Endothelial cell of umbilical vein (primary cell): Measurements from ENCODE around the gene AKAP12.

ENCODE experiments used
- CTCF ChIP-seq, 2 donors: IDR thresholded peaks; 1 replicate in 1 of 2; 2 replicates in 1 of 2; pipeline ENCODE4 v1.5.1; 2011; ENCODE audit warnings: low read length in 2 of 2, mild to moderate bottlenecking in 2 of 2, moderate library complexity in 2 of 2, control low read depth in 1 of 2, inconsistent platforms in 1 of 2, low read depth in 1 of 2; ENCODE audit not compliant: insufficient read depth in 1 of 2; ENCODE audit errors: extremely low read depth in 1 of 2
- POLR2A ChIP-seq: IDR thresholded peaks from 2 replicates; pipeline ENCODE4 v1.6.1; 2012; ENCODE audit warnings: low read depth, mild to moderate bottlenecking, control low read depth, low read length

- TF ChIP-seq CTCF (IDR thresholded peaks at IDR 0.05; ENCODE audit: extremely low read depth in 1 of 2, insufficient read depth in 1 of 2, low read depth in 1 of 2, low read length in 2 of 2), result no peak
- no peak for TF ChIP-seq POLR2A
Observed at GRCh38 chr6:151297886-151298285, 58.1 kb downstream of the AKAP12 start.
